Measurements from ENCODE around the gene SLC16A9. TPM values are rescaled to one million over a fixed set of nuclear protein-coding genes. Genes with fewer than 3 reads are reported as not detected.

SLC16A9 gene
- total RNA-seq, 3 donors from 2014 or later, result 7.2 to 34.9 (median 28.8) TPM

DNA sequence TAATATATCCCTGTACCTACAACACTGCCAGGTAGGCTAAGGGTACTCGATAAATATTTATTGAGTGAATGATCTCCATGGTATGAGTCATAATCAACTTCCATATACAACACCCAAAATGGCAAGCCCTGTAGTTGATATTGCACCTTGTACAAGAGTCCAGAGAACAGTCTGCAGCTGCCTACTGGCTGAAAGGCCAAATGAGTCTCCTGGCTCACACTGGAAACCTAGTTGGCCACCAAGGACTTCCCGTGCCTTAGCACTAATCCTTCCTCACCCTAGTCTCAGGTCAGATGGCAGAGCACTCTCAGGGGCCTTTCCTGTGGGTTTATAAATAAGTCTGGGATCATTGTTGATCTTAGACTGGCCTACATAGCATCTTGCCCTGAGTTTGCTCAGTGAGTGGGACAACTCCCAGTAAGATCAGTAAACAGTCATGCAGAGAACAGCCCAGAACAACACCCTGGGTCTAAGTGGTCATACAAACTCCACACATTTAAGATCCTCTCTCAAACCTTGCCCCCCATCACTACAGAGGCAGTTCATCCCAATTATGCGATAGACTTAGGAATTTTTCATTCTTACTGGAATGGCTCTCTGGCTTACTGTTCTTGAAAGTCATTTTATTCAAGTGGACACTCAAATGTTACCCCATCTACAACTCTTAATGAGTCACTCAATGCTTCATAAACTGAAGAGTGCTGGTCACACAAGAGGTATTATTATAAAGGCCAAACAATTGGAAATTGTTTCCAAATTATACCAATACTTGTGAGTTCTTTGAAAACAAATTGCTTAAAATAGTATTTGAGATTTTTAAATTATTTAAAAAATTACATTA is 14.7 kb upstream of the SLC16A9 start:
- Histone ChIP-seq H3K36me3 (ENCODE audit: low read depth) (no peaks in the 10 kb centered on the region), H3K4me3 (no peak overlapping the region), H3K4me1 (ENCODE audit: low read depth) (peaks cover 14% of the 10 kb centered on the region), H3K9me3 (peaks cover 6% of the 10 kb centered on the region)
- TF ChIP-seq, protein P1, sequence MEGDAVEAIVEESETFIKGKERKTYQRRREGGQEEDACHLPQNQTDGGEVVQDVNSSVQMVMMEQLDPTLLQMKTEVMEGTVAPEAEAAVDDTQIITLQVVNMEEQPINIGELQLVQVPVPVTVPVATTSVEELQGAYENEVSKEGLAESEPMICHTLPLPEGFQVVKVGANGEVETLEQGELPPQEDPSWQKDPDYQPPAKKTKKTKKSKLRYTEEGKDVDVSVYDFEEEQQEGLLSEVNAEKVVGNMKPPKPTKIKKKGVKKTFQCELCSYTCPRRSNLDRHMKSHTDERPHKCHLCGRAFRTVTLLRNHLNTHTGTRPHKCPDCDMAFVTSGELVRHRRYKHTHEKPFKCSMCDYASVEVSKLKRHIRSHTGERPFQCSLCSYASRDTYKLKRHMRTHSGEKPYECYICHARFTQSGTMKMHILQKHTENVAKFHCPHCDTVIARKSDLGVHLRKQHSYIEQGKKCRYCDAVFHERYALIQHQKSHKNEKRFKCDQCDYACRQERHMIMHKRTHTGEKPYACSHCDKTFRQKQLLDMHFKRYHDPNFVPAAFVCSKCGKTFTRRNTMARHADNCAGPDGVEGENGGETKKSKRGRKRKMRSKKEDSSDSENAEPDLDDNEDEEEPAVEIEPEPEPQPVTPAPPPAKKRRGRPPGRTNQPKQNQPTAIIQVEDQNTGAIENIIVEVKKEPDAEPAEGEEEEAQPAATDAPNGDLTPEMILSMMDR (IDR thresholded peaks at IDR 0.05), result no peak
- intact Hi-C loops (cut with DNase I, micrococcal nuclease), result no loop called here
- peak in 2 of 3 donors; percentile 43 to 57 for DNase-seq
- peak; percentile 96 for ATAC-seq

DNA sequence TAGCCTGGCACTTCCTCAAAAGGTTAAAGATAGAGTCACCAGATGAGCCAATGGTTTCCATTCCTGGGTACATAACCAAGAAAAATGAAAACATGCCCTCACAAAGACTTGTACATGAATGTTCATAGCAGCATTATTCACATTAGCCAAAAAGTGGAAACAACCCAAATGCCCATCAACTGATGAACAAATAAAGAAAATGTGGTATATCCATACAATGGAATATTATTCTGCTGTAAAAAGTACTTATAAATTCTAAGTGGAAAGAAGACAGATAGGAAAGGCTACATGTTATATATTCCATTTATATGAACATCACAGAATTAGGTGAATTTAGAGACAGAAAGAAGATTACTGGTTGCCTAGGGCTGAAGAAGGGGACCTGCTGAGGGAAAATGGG is 10.7 kb upstream of the SLC16A9 start:
- Histone ChIP-seq H3K9me3 (peaks cover 6% of the 10 kb centered on the region), H3K4me1 (ENCODE audit: low read depth) (peaks cover 4% of the 10 kb centered on the region), H3K4me3 (no peak overlapping the region), H3K36me3 (ENCODE audit: low read depth) (no peaks in the 10 kb centered on the region)
- intact Hi-C loops (cut with DNase I, micrococcal nuclease), result no loop called here
- ATAC-seq (no peak), DNase-seq (no peak)
- TF ChIP-seq, protein P1 (IDR thresholded peaks at IDR 0.05), result no peak

DNA sequence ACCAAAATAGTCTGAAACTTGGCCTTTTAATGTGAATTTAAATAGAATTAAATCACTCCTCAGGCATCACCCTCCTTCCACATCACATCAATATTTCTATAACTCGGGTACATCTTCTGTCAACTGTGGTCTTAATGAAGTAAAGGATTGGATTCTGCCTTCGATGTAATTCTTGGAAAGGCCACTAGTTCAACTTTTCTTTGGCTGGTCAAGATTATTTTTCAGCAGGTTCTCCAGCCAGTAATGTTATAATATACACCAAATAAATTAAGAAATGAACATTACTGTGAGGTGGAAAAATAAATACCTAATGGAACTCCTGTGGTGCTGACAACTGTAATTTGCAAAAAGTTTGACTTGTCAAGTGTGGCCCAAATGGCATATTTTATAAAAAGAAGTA is 9.7 kb upstream of the SLC16A9 start:
- Histone ChIP-seq H3K4me3 (no peak overlapping the region), H3K9me3 (peaks cover 6% of the 10 kb centered on the region), H3K36me3 (ENCODE audit: low read depth) (no peaks in the 10 kb centered on the region), H3K4me1 (ENCODE audit: low read depth) (no peaks in the 10 kb centered on the region)
- ATAC-seq (no peak), DNase-seq (no peak)
- TF ChIP-seq, protein P1 (IDR thresholded peaks at IDR 0.05), result no peak
- intact Hi-C loops (cut with DNase I, micrococcal nuclease), result no loop called here

DNA sequence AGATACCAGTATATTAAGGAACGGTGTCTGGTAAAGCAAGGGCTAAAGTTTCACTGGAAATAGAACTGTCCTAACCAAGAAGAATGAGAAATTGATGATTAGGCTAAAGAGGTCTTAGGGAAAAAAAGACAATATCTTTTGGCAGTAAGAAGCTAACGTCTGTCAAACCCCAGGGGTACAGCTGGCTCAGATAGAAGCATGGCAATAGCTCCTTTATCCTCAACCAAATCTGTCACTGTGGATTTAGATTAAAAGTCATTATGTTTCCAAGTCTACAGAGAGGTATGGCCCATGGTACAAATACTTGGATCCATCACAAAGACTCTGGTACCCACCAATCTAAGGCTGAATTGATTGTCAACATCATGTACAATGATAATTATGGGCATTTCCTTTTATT is 8.6 kb upstream of the SLC16A9 start:
- H3K4me1 ChIP-seq (ENCODE audit: low read depth), result no peaks in the 10 kb centered on the region
- no peak for DNase-seq
- no peak for ATAC-seq
- intact Hi-C loops (cut with DNase I, micrococcal nuclease), result no loop called here
- peaks cover 6% of the 10 kb centered on the region for H3K9me3 ChIP-seq
- H3K36me3 ChIP-seq (ENCODE audit: low read depth), result no peaks in the 10 kb centered on the region
- no peak overlapping the region for H3K4me3 ChIP-seq
- TF ChIP-seq, protein P1 (IDR thresholded peaks at IDR 0.05), result no peak

DNA sequence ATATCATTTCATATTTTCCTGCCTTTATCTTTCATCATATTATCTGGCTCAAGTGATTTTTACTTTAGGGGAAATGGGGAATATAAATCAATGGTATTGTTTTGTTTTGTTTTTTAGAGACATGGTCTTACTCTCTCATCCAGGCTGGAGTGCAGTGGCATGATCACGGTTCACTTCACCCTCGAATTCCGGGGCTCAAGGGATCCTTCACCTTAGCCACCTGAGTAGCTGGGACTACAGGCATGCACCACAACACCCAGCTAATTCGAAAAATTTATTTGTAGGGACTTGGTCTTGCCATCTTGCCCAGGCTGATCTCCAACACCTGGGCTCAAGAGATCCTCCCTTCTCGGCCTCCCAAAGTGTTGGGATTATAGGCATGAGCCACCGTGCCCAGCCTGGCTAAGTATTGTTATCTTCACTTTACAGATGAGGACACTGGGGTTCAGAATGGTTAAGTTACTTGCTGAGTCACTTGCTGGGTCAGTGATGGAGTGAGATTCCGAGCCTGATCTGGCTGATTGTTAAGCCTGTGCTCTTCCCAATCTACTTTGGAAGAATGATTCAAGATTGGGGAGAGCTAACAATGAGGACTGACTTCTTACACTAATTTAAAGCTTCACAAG is 3.7 kb upstream of the SLC16A9 start:
- TF ChIP-seq, protein P1 (IDR thresholded peaks at IDR 0.05), result no peak
- Histone ChIP-seq H3K4me3 (no peak overlapping the region), H3K9me3 (no peaks in the 10 kb centered on the region), H3K4me1 (ENCODE audit: low read depth) (peaks cover 3% of the 10 kb centered on the region), H3K36me3 (ENCODE audit: low read depth) (no peaks in the 10 kb centered on the region)
- no peak for ATAC-seq
- intact Hi-C loops (cut with DNase I, micrococcal nuclease), result no loop called here
- DNase-seq, result no peak

Measured in mucosa of descending colon (tissue), 3 donors.